Stimulated activated CD4-positive, alpha-beta T cell treated with anti-CD3 and anti-CD28 coated beads, Interleukin-12 subunit alpha, Interleukin-12 subunit beta, amount 100 ng/mL, for 24 hours (primary cell): Measurements from ENCODE around the gene PHC3.
"Not testable (repeated sequence)": the region's sequence is repeated elsewhere in the genome, so short reads cannot be mapped to it uniquely, and the experiment has no call there.

Experiments used
- DNase-seq, 2 experiments: peaks; one replicate each; pipeline ENCODE4 v3.0.0-alpha.2; 2020; ENCODE audit warnings: low read depth in 2 of 2

Gene PHC3

DNA sequence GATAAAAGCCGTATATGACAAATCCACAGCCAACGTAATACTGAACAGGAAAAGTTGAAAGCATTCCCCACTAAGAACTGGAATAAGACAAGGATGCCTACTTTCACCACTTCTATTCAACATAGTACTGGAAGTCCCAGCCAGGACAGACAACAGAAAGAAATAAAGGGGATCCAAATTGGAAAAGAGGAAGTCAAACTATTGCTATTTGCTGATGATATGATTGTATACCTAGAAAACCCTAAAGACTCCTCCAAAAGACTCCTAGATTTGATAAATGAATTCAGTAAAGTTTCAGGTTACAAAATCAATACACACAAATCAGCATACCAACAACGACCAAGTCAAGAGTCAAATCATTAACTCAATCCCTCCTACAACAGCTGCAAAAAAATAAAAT lies 14.2 kb upstream of the PHC3 start:
- not testable (repeated sequence) for DNase-seq

DNA sequence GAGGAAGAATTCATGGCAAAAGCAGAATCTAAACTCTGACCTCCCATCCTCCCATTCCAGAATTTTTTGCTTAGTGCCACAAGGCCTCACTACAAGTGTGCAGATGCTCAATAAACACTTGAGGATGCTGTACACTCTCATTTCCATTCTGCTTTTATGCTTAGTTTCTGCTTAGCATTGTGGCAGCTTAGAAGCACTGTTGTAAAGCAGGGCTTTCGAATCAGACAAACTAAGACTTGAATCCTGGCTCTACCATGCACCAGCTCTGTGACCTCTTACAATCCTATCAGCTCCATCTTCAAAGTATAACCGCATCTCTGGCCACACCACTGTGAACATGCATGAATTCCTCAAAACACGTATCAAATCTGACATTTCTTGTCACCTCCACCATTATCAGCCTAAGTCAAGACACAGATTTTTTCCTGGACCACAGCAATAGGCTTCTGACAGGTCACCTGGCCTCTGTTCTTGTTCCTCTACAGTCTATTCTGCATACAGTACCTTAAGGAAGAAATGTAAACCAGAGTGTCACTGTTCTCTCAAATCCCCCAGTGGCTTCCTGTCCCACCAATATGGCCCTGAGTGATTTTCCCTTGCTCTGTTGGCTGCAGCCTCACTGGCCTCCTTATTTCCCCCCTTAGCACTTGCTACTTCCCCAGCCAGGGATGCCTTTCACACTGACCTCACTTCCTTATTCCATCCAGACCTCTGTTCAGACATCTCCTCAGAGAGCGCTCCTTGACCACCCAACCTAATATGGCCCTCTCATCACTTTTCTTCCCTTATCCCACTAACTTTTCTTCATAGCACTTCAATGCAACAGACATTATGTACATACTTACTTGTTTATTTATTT lies 8.1 kb upstream of the PHC3 start:
- no peak for DNase-seq

DNA sequence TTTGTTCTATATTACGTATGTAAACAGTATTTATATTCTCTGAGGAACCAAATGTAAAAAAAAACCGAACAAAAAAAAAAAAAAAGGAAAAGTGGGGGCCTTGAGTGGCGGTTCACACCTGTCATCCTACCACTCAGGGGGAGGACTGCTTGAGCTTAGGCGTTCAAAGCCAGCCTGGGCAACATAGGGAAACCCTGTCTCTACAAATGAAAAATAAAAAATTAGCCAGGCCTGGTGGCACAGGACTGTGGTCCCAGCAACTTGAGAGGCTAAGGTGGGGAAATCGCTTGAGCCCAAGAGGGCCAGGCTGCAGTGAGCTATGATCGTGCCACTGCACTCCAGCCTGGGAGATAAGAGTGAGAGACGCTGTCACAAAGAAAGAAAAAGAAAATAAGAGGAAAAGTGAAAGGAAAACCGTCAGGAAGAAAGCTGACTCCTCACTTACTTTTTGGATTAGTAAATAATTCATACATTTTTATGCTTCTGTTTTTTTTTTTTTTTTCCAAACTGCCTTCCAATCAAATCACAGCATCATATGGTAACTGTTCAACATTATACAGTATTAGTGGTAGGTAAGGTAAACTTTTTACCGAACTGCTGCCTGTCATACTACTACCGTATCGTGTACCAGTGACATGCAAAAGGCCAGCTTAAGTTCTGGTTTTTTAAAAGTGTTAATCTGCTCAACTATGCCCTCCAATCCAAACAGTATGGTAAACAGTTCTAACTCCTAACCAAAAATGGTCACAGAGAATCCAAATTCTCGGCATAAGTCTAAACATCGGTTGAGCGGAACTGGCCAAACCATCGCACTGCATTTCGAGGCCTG lies 1.2 kb downstream of the PHC3 start:
- no peak for DNase-seq

DNA sequence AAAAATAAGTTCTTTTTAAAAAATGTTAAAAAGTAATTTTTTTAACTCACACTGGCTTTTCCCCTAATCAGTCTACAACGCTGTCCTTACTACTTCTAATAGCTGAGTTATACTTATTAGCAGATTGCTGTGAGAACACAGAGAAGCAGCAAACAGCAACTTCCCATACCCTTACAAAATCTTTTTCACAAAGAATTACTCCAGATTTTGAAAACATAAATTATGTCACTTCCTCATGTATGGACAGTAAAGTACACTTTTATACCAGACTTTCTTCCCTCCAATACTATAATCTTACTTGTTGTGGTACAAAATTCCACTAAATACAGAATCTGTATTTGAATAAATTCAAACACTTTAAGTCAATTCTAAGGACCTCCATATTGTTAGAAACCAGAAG lies 2.1 kb downstream of the PHC3 start:
- DNase-seq: no peak

DNA sequence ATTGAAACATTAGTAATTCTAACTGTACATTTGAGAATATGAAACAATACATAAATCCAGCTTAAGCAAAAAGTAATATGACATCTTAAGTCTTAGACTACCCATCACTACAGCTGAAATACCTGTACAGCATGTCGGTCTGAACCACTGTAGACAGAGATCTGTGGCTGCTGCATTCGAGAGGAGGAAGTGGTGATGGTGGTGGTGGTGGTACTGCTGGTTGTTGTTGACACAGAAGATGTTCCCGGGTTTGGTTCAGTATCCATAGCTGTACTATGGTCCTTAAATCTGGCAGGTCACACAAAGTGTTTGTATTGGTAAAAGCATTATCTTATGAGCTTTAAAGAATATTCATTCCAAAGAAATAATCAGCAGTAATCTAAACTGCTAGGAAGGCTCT lies 2.9 kb downstream of the PHC3 start:
- DNase-seq: peak in 1 of 2 experiments; percentile 28

DNA sequence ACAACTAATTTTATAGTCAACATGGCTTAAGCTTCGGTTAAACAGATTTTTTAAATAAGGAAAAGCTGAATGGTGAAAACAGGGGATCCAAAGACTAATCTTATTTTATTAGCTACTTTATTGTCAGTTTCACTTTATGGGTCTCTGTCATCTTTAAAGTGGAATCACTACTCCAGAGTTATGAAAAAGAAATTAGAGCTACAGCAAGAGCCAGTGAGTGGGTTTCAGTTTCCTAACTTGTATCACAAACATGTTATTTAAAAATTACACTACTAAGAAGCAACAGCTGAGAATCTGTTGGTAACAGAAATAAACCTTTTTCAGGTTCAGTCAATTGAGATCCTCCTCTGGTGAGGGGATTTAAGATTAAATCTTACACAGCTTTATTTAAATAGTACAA lies 10.0 kb downstream of the PHC3 start:
- no peak for DNase-seq

DNA sequence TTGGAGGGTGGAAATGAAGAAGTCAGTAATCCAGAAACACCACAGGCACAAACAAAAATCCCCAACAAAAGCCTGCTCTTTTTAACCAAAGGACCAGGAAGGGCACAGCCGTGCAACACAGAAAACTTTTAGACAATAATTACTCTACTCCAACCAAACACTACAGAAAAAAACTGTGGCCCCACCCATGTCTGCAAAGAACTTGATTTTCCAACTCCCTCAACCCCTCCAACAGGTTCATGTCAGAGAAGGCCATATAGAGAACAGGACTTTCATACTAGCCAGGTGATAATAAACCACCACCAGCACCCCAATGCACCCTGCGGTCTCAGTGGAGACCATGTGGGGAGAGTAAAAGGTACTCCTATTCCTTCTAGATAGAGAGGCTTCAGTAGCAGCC lies 16.8 kb downstream of the PHC3 start:
- no peak for DNase-seq

DNA sequence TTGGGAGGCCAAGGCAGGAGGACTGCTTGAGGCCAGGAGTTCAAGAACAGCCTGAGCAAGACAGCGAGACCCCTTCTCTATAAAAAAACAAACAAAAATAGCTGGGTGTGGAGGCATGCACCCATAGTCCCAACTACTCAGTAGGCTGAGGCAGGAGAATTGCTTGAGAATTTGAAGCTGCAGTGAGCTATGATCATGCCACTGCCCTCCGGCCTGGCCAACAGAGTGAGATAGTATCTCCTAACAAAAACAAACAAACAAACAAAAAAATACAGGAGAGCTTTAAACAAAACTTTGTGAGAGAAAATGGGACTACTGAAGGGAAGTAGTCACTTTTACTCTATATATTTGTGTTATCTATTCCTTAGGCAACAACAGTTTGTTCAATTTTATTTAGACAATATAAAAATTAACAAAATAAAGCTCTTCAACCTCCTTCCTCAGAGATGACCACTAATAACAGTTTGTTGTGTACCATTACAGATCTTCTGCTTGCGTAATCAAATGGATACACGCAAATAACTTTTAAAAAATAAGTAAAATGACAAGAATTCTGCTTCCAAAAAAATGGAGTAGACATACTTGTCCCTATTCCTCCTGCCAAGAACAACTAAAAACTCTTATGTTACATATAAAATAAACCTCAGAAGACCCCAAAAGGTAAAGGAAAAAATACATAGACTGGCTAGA lies 17.4 kb downstream of the PHC3 start:
- no peak for DNase-seq

DNA sequence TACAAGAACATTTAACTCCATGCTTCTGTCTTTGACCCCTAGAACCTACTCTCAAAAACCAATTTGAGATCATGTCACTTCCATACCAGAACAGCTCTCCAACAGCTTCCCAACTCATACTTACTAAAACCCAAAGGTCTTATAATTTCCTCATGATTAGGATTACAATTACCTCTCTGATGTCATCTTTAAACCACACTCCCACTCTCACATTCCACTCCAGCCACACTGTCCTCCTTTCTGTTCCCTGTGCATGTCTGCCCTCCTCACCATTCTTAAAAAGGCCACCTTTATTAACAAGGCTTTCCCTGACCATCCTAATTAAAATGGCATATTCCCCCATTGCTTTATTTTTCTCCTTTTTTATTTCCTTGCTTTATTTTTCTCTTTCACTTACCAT lies 18.9 kb downstream of the PHC3 start:
- DNase-seq: no peak

DNA sequence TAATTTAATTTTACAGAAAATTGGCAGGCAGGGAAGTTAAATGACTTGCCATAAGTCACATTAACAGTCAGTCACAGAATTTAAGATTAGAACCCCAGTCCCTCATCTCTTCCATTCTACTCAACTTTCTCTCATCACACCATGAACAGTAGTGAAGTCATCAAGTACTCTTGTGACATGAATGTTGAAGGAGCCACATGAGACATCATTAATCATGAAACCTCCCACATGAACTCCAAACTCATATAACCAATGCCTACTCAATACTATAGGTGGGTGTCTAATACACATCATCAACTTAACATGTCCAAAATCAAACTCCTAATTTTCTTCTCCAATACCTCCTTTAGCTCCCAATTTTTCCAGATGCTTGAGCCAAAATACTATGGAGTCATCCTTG lies 19.5 kb downstream of the PHC3 start:
- no peak for DNase-seq

DNA sequence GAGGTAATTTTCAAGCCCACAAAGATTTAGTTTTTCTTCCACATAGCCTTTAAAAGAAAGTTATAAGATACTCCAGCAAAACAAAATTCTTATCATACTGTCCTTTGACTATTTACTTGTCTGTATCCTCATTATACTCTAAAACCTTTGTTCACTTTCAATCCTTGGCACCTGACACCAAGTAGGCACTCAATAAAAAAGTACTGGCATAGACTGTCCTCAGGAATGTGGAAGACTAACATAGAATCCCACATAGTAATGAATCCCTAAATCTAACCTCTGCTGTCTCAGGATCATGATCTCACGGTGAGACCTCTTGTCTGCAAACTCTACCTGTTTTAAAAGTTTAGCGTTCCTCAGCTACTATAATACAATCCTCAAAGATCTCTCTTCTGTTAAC lies 21.6 kb downstream of the PHC3 start:
- DNase-seq: no peak

DNA sequence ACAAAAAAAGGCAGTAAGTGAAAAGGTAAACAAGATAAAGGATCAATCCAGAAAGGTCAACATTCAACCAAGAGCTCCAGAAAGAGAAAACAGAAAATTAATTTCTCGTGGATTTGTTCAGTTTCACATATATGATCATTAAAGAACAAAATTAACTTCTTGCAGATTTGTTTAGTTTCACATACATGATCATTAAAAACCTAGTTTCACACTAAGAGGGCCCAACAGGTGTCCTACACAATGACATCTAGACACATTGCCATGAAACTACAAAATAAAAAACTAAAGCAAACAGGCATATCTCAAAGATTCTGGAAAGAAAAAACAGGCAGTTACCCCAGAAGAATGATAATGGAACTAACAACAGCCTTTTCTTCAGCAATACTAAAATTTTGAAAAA lies 22.1 kb downstream of the PHC3 start:
- DNase-seq: no peak

DNA sequence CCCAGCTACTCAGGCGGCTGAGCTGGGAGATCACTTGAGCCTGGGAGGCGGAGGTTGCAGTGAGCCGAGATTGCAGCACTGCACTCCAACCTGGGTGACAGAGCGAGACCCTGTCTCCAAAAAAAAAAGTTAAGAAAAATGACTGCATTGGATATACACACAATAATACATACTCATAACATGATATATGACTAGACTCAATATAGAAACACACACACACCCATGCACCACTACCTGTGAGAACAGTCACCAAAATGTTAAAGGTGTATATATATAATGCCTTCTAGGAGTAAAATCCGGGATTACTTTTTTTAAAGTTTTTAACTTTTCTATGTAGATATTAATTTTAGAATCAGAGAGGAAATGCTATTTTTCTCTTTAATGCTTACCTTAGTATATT lies 25.9 kb downstream of the PHC3 start:
- no peak for DNase-seq

DNA sequence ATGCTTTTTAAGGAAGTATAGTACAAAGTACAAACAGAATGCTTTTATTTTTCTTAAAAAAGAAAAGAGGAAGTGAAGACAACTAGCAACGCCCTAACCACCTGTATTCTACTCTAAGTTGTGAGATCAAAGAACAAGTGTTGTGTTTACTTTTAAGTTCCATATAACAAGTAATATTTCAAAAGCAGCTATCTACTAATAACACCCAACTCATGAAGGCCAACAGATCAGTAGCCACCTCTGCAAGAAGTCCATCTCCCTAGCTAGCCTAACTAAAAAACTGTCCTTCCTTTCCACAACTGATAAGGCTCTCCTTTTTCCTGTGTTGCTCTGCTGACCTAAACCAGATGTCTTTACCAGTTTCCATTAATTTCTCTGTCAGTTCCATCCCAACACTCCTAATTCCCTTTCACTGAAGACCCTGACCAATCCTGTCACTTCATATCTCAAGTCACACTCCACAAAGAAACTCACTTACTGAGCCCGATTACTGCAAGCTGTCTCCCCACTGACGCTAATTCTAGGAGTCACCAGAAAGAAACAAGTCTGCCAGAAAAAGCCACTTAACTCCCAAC lies 26.9 kb downstream of the PHC3 start:
- no peak for DNase-seq

DNA sequence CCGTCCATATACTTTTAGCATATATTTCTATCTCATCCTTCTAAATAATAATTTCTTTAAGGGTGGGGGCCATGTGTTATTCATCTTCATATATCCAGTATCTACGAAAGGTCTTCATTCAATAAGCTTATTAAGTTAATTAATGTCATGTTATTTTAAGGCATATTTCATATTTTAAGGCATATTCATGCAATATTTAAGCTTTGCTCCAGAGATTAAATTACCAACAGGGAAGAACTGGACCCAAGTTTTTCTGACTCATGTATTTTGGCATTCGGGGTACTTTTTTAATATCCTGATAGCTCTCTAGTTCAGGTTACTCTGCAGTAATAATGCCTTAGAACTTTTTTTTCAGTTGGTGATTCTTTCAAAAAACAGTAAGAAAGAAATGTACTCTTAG lies 27.4 kb downstream of the PHC3 start:
- no peak for DNase-seq

DNA sequence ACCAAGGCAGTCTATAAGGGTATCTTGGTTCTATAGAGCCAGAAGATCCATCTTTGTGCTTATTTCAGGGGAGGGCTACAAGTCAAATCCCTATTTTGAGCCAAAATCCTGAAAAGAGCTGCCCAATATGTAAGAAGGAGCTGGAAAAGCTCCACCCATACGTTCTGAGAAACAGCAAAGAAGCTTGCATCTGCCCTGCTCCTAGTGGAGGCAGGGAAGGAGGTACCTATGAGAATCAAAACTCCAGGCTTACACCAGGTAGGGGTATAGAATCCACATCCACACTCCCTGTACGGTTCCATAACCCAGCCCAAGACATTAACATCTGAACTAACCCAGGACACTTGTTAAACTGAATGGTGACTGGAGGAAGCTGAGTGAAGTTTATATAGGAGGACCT lies 30.0 kb downstream of the PHC3 start:
- DNase-seq: no peak

DNA sequence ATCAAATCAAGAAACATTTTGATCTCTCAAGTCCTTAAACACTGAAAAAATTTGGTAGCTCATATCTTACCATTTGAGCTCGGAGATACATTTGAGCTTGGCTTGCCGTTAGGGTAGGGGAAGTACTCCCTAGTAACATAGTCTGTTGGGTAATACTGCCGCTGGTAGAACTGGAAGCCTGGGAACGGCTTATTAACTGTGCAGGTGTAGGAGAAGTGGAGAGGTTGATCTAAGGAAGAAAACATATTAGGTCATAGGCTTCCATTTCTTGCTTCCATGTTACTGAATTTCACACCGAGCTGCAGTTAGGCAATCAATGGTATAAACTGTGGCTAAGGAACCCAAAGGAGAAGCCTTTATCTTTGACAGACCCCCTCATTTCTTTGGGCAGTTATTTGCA lies 32.5 kb downstream of the PHC3 start:
- DNase-seq: no peak

DNA sequence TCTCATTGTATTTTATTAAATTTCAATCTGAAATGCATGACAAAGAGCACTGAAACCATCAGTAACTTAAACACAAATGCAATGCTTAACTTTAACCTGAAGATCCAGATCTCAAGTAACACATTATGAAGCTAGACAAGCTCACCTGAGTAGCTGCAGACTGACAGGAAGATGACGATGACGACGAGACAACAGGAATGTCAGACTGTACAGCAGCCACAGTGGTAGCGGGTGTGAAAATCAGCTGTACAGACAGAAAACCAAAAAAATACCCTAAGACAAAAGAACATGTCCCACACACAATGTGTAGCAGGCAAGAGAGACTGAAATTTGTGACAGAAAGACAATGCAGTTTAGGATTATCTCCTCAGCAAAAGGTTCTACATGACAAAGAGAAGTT lies 36.3 kb downstream of the PHC3 start:
- DNase-seq: no peak

DNA sequence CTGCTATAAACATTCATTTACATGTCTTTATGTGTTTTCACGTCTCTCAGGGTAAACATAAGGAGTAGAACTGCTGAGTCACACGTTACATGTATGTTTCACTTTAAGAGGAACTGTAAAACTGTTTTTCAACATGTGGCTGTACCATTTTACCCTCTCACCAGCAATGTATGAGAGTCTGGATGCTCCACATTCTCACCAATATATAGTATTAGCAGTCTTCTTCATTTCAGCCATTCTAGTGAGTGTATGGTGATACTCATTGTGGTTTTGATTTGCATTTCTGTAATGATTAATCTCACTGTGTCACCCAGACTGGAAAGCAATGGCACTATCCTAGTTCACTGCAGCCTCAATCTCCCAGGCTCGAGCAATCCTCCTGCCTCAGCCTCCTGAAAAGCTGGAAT lies 37.1 kb downstream of the PHC3 start:
- no peak for DNase-seq

DNA sequence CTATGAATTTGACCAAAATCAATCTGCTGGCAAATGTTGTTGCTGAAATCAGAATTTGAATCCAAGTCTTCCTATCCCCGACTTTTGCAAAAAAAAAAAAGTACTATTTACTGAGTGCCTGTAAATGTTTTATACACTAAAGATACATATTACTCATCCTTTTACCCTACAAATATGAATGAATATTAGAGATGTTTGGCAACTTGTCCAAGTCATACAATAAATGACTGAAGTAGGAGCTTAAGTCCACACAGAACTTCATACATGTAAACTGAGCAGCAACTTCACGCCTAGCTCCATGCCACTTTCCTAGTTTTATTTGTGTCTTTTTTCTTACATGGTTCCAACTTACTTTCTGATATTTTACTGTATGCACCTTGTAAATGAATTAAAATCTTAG lies 39.2 kb downstream of the PHC3 start:
- DNase-seq: no peak

DNA sequence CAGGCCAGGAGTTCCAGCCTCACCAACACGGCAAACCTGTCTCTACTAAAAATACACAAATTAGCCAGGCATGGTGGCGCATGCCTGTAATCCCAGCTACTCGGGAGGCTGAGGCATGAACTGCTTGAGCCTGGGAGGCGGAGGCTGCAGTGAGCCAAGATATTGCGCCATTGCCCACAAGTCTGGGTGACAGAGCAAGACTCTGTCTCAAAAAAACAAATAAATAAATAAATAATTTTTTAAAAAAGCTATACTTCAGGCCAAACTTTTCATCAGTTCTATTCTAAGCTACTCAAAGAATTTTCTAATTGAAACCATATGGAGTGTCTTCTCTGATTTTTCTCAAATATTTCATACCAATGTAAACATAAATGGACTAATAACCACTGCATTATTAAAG lies 43.5 kb downstream of the PHC3 start:
- DNase-seq: no peak

DNA sequence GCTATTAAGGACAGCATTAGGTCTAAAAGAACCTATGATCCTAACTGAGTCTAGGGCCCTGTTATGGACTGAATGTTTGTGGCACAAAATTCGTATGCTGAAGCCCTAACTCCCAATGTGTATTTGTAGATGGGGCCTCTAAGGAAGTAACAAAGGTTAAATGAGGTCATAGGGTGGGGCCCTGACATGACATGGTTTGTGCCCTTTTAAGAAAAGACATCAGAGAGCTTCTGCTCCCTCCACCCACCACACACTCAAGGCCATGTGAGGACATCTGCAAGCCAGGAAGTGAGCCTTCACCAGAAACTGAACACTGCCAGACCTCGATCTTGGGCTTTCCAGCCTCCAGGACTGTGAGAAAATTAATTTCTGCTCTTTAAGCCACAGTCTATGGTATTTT lies 49.2 kb downstream of the PHC3 start:
- no peak for DNase-seq
